GM12878 (cell line): Measurements from ENCODE around the gene TBX15. TPM values are rescaled to one million over a fixed set of nuclear protein-coding genes. Genes with fewer than 3 reads are reported as not detected.

Experiments
- ATAC-seq: fragments of 200-7000 bp; cut with Tn5 transposase; 3 replicates; pipeline ENCODE4 v1.9.1; 2020; ENCODE audit warnings: mild to moderate bottlenecking, moderate library complexity
- BruUV-seq: library from RNA; stranded (reverse); fragments of 400-500 nt; replicated peaks from 2 replicates; lab custom pipeline; 2021; lab: Mats Ljungman, UMichigan
- CTCF ChIA-PET: fragments of 300-600 bp; sonication (Branson Sonifier 250); formaldehyde crosslinking; extraction: SDS; loops from one replicate; lab custom pipeline; 2021; ENCODE audit warnings: inconsistent platforms; lab: Yijun Ruan, JAX
- POLR2A ChIA-PET: fragments of 350-600 bp; formaldehyde crosslinking; extraction: SDS; loops from one replicate; lab custom pipeline; 2021; ENCODE audit warnings: inconsistent platforms; lab: Charles Lee
- RAD21 ChIA-PET: fragments of 300-600 bp; sonication (Branson Sonifier 250); formaldehyde crosslinking; loops from one replicate; lab custom pipeline; 2023; ENCODE audit warnings: antibody characterized with exemption; ENCODE audit not compliant: unreplicated experiment; lab: Charles Lee
- SMC1A ChIA-PET: fragments of 300-600 bp; sonication (Branson Sonifier 250); formaldehyde crosslinking; loops from one replicate; lab custom pipeline; 2023; ENCODE audit not compliant: unreplicated experiment, uncharacterized antibody; lab: Charles Lee
- DNase-seq: peaks from one replicate; pipeline ENCODE4 v3.0.0-alpha.2; 2011; ENCODE audit warnings: low read depth, low spot score
- FAIRE-seq: peaks from 3 replicates; lab custom pipeline; 2011; peaks lifted over from hg19 to GRCh38; lab: Jason Lieb, UNC
- H2AFZ ChIP-seq: 2 replicates; pipeline ENCODE4 v1.6.0; 2011; ENCODE audit warnings: low read depth, low read length, control low read depth; ENCODE audit not compliant: control insufficient read depth
- H3K27ac ChIP-seq: 2 replicates; pipeline ENCODE4 v1.5.1; 2011; ENCODE audit warnings: control low read depth; ENCODE audit not compliant: control insufficient read depth, insufficient read depth
- H3K27me3 ChIP-seq, 2 experiments: replicated peaks in 1 of 2; 2 replicates each; pipeline versions ENCODE4 v1.6.0 to v1.6.1; 2011; ENCODE audit warnings: low read length in 1 of 2; ENCODE audit not compliant: control insufficient read depth in 2 of 2, insufficient read depth in 2 of 2
- H3K36me3 ChIP-seq, 2 experiments: 2 replicates each; pipeline ENCODE4 v1.5.1; 2011; ENCODE audit warnings: low read length in 1 of 2; ENCODE audit not compliant: control insufficient read depth in 2 of 2, insufficient read depth in 2 of 2
- H3K4me1 ChIP-seq: 2 replicates; pipeline ENCODE4 v1.6.1; 2011; ENCODE audit warnings: mild to moderate bottlenecking, low read length, moderate library complexity, mixed read lengths; ENCODE audit not compliant: control insufficient read depth, insufficient read depth
- H3K4me2 ChIP-seq: 2 replicates; pipeline ENCODE4 v1.6.0; 2011; ENCODE audit warnings: control low read depth; ENCODE audit not compliant: control insufficient read depth, insufficient read depth
- H3K4me3 ChIP-seq: fragments of 200-600 bp; sonication (generic); 2 replicates; pipeline ENCODE4 v1.5.1; 2016
- H3K79me2 ChIP-seq: 2 replicates; pipeline ENCODE4 v1.6.0; 2011; ENCODE audit warnings: low read length; ENCODE audit not compliant: control insufficient read depth, insufficient read depth
- H3K9ac ChIP-seq: 2 replicates; pipeline ENCODE4 v1.8.0; 2011; ENCODE audit warnings: low read length, control low read depth, mixed read lengths; ENCODE audit not compliant: control insufficient read depth, insufficient read depth
- H3K9me3 ChIP-seq: replicated peaks from 3 replicates; pipeline ENCODE4 v1.5.1; 2011; ENCODE audit warnings: mild to moderate bottlenecking, low read length; ENCODE audit not compliant: control insufficient read depth, insufficient read depth
- H4K20me1 ChIP-seq: 2 replicates; pipeline ENCODE4 v1.6.0; 2011; ENCODE audit not compliant: control insufficient read depth, insufficient read depth
- CREM ChIP-seq: IDR thresholded peaks from 2 replicates; pipeline ENCODE4 v1.6.1; 2014; ENCODE audit warnings: antibody characterized with exemption, low read depth
- E2F8 ChIP-seq: fragments of 450-650 bp; IDR thresholded peaks from 2 replicates; pipeline ENCODE4 v1.6.1; 2018; ENCODE audit warnings: mild to moderate bottlenecking, low read depth, moderate library complexity; ENCODE audit not compliant: partially characterized antibody
- EGR1 ChIP-seq, 2 experiments: IDR thresholded peaks; 1 replicate in 1 of 2; 2 replicates in 1 of 2; pipeline ENCODE4 v1.6.1; 2011 to 2012; ENCODE audit warnings: low read depth in 2 of 2, low read length in 2 of 2, borderline replicate concordance in 1 of 2, mild to moderate bottlenecking in 1 of 2, moderate library complexity in 1 of 2
- JUNB ChIP-seq: IDR thresholded peaks from 2 replicates; pipeline ENCODE4 v1.6.1; 2016; ENCODE audit warnings: antibody characterized with exemption, mild to moderate bottlenecking
- MYC ChIP-seq: IDR thresholded peaks from 2 replicates; pipeline ENCODE4 v1.6.1; 2011; ENCODE audit warnings: mild to moderate bottlenecking, low read length, moderate library complexity, inconsistent platforms; ENCODE audit not compliant: insufficient read depth, insufficient replicate concordance, insufficient read length, severe bottlenecking
- POLR2AphosphoS5 ChIP-seq: IDR thresholded peaks from 2 replicates; pipeline ENCODE4 v1.6.1; 2011; ENCODE audit warnings: mild to moderate bottlenecking, low read length, inconsistent platforms
- SPI1 ChIP-seq: IDR thresholded peaks from 2 replicates; pipeline ENCODE4 v1.6.1; 2011; ENCODE audit warnings: low read depth, mild to moderate bottlenecking, low read length, moderate library complexity, borderline replicate concordance; ENCODE audit not compliant: insufficient read depth
- SREBF2 ChIP-seq: IDR thresholded peaks from 2 replicates; pipeline ENCODE4 v1.6.1; 2012; ENCODE audit warnings: mild to moderate bottlenecking, low read length
- TAF1 ChIP-seq: IDR thresholded peaks from 2 replicates; pipeline ENCODE4 v1.6.1; 2011; ENCODE audit warnings: mild to moderate bottlenecking, low read depth, low read length, borderline replicate concordance
- USF1 ChIP-seq: IDR thresholded peaks from 2 replicates; pipeline ENCODE4 v1.6.1; 2011; ENCODE audit warnings: borderline replicate concordance, low read depth, mild to moderate bottlenecking, moderate library complexity, mixed read lengths, low read length; ENCODE audit not compliant: insufficient read depth; ENCODE audit errors: extremely low read length
- ZBED1 ChIP-seq: IDR thresholded peaks from 2 replicates; pipeline ENCODE4 v1.6.1; 2016; ENCODE audit warnings: borderline replicate concordance
- WGBS: methylation state at CpG from one replicate; pipeline ENCODE4 v1.1.6; 2016; ENCODE audit warnings: low lambda C conversion rate; ENCODE audit not compliant: insufficient replicate concordance, insufficient coverage; ENCODE audit errors: missing lambda C conversion rate; 5-methylcytosine and 5-hydroxymethylcytosine counted together
- in situ Hi-C: fragments of 300-500 bp; cut with MboI; formaldehyde crosslinking; loops from 9 replicates; pipeline ENCODE4 v1.14.3; 2018; ENCODE audit warnings: mixed read lengths
- intact Hi-C: fragments of 100-400 bp; cut with micrococcal nuclease; formaldehyde crosslinking; loops from one replicate; pipeline ENCODE4 v1.14.2; 2022; ENCODE audit not compliant: unreplicated experiment
- polyA plus RNA-seq, 11 experiments: library from polyadenylated mRNA; depleted of rRNA in 4 of 11; unstranded in 6 of 11; stranded (reverse) in 5 of 11; fragments of >200 nt; fragmentation: Nextera tagmentation in 4 of 11; fragmentation: Illumina TruSeq in 1 of 11; extraction: Ambion mirVana in 4 of 11; extraction: Trizol in 1 of 11; gene quantifications; 1 replicate in 1 of 11; 2 replicates in 10 of 11; pipeline versions ENCODE4 v1.2.1 to v1.2.3, GENCODE V29; 2011 to 2016; ENCODE audit warnings: inconsistent platforms in 2 of 11, missing spikeins in 2 of 11, low read depth in 1 of 11
- total RNA-seq, 4 experiments: library from RNA; depleted of rRNA in 3 of 4; stranded (reverse); fragments of >200 nt in 3 of 4; fragmentation: Illumina TruSeq in 1 of 4; extraction: Trizol in 1 of 4; gene quantifications; 2 replicates each; pipeline versions ENCODE4 v1.2.1 to v1.2.3, GENCODE V29; 2013 to 2021

The TBX15 gene
- total and polyA plus RNA-seq, 10 of the 15 experiments (the other 5 are each of a cell fraction or from before 2014, with no cell fraction given) = 0.64 to 9.4 (median 0.99) TPM

- H3K27me3 ChIP-seq = peaks cover 10 to 30% of the 10 kb centered on the region in 2 experiments
- in situ Hi-C loops (no loop called here), intact Hi-C loops (no loop called here)
- peaks cover 4% of the 10 kb centered on the region; the same call in 2 of the 3 replicates for H3K9me3 ChIP-seq
- CTCF ChIA-PET = no interaction called here
- H3K27ac ChIP-seq = no peak overlapping the region
- no peak for ATAC-seq
- no peak overlapping the region for H2AFZ ChIP-seq
- SMC1A ChIA-PET = no interaction called here
- no peaks in the 10 kb centered on the region for H4K20me1 ChIP-seq
- BruUV-seq = no TSS peak
- no peaks in the 10 kb centered on the region for H3K36me3 ChIP-seq
- FAIRE-seq = no peak
- H3K4me3 ChIP-seq = no peak overlapping the region
- no peaks in the 10 kb centered on the region for H3K79me2 ChIP-seq
- POLR2A ChIA-PET = no interaction called here
- H3K9ac ChIP-seq = no peak overlapping the region
- no peaks in the 10 kb centered on the region for H3K4me1 ChIP-seq
- no peak overlapping the region for H3K4me2 ChIP-seq
- 47% methylated on average over 26 of the region's 26 CpGs for WGBS
- TF ChIP-seq CREM = no peak
- no peak for TF ChIP-seq ZBED1
- TF ChIP-seq MYC = no peak
- TF ChIP-seq, all 136 proteins: peak for 0
- no peak for DNase-seq
- RAD21 ChIA-PET = no interaction called here
These were observed 5.2 kb downstream of the TBX15 start for GRCh38 chr1:118982821-118983557.

- RAD21 ChIA-PET = no interaction called here
- in situ Hi-C loops (no loop called here), intact Hi-C loops (no loop called here)
- Histone ChIP-seq H3K27ac (no peak overlapping the region), H3K4me3 (no peak overlapping the region), H3K9me3 (peaks cover 4% of the 10 kb centered on the region; the same call in 2 of the 3 replicates), H3K4me2 (no peak overlapping the region), H4K20me1 (no peaks in the 10 kb centered on the region), H3K79me2 (no peaks in the 10 kb centered on the region), H3K36me3 (no peaks in the 10 kb centered on the region), H3K27me3 (peaks cover 7 to 27% of the 10 kb centered on the region in 2 experiments), H3K9ac (no peak overlapping the region), H2AFZ (no peak overlapping the region), H3K4me1 (no peaks in the 10 kb centered on the region)
- no peak for DNase-seq
- BruUV-seq = no TSS peak
- no peak for ATAC-seq
- POLR2A ChIA-PET = no interaction called here
- CTCF ChIA-PET = no interaction called here
- SMC1A ChIA-PET = interaction anchor here (1.1 kb wide), 1 partner anchor 10 kb away, joined by 4 read pairs; no protein-coding TSS in a partner anchor
- no peak for FAIRE-seq
- WGBS = 40% methylated on average over 6 of the region's 6 CpGs
- TF ChIP-seq SREBF2 = no peak
- no peak for TF ChIP-seq USF1
- no peak for TF ChIP-seq JUNB
- TF ChIP-seq TAF1 = no peak
- TF ChIP-seq EGR1 (IDR thresholded peaks at IDR 0.05; ENCODE audit: borderline replicate concordance in 1 of 2, low read depth in 2 of 2, low read length in 2 of 2) = no peak
- TF ChIP-seq POLR2AphosphoS5 = no peak
- no peak for TF ChIP-seq SPI1
- TF ChIP-seq E2F8 = no peak
These were observed 5.9 kb downstream of the TBX15 start for GRCh38 chr1:118982266-118982665.
